C4-2B (cell line): ENCODE results near the gene GTF2F1.

Experiments used
- H3K27ac ChIP-seq: fragments of 450-650 bp; 2 replicates; pipeline ENCODE4 v1.5.1; 2017
- CTCF ChIP-seq: fragments of 450-650 bp; conservative IDR thresholded peaks from 2 replicates; pipeline ENCODE4 v1.5.1; 2017; ENCODE audit warnings: mild to moderate bottlenecking
- ZFX ChIP-seq: fragments of 450-650 bp; IDR thresholded peaks from 2 replicates; pipeline ENCODE4 v1.6.1; 2017

Gene GTF2F1, protein sequence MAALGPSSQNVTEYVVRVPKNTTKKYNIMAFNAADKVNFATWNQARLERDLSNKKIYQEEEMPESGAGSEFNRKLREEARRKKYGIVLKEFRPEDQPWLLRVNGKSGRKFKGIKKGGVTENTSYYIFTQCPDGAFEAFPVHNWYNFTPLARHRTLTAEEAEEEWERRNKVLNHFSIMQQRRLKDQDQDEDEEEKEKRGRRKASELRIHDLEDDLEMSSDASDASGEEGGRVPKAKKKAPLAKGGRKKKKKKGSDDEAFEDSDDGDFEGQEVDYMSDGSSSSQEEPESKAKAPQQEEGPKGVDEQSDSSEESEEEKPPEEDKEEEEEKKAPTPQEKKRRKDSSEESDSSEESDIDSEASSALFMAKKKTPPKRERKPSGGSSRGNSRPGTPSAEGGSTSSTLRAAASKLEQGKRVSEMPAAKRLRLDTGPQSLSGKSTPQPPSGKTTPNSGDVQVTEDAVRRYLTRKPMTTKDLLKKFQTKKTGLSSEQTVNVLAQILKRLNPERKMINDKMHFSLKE

GRCh38 chr19:6393074-6393982 lies at the start of gene GTF2F1:
GTF2F1 (minus strand) TSS chr19:6393164; CDS start chr19:6392995, 169 bp downstream.
- peak within 1 kb of the TSS; percentile 84 for H3K27ac ChIP-seq
- TF ChIP-seq ZFX (peak; percentile 59; the same call in 1 of the 2 replicates), CTCF (no peak)

GRCh38 chr19:6442087-6442688 lies 49.2 kb upstream of the GTF2F1 start:
- H3K27ac ChIP-seq, result no peak overlapping the region
- TF ChIP-seq CTCF, result no peak
- no peak for TF ChIP-seq ZFX

GRCh38 chr19:6440905-6441304 lies 47.9 kb upstream of the GTF2F1 start:
- no peak overlapping the region for H3K27ac ChIP-seq
- TF ChIP-seq ZFX (no peak), CTCF (no peak)

GRCh38 chr19:6439743-6440142 lies 46.8 kb upstream of the GTF2F1 start:
- TF ChIP-seq CTCF, result no peak
- TF ChIP-seq ZFX, result no peak

DNA sequence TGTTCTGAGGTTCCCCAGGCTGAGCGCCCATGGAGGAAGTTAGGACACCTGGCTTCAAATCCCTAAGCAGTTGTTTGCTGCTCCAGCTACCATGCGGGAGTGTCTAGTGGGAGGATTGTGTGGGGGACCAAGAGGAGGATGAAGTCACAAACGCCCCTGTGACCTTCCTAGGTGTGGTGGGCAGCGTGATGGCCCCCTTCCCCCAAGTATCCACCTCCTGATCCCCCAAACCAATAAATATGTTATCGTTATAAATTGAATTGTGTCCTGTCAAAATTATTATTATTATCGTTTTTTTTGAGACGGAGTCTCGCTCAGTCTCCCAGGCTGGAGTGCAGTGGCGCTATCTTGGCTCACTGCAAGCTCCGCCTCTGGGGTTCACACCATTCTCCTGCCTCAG lies 40.7 kb upstream of the GTF2F1 start, which contains the start of gene SLC25A41:
SLC25A41 (minus strand) TSS at position 101 of the 400 bp plus-strand sequence; CDS start at position 31, 70 bp downstream.
- TF ChIP-seq ZFX (no peak), CTCF (no peak)
- no peak within 1 kb of the TSS for H3K27ac ChIP-seq

More at GRCh38 chr19:6439743-6440142, 46.8 kb upstream of the GTF2F1 start:
- H3K27ac ChIP-seq, result no peak overlapping the region

- TF ChIP-seq ZFX (no peak), CTCF (no peak)
- H3K27ac ChIP-seq, result no peak overlapping the region
These were observed 40.2 kb upstream of the GTF2F1 start for GRCh38 chr19:6433165-6433564.
